Endodermal cell (in vitro differentiated cells): ENCODE data around the gene HMCN2. TPM values are rescaled to one million over a fixed set of nuclear protein-coding genes. Genes with fewer than 3 reads are reported as not detected.

Experiments used
- DNase-seq: peaks from one replicate; pipeline ENCODE4 v3.0.0-alpha.2; 2017
- H3K27ac ChIP-seq: 2 replicates; pipeline ENCODE4 v1.5.1; 2013; ENCODE audit warnings: mild to moderate bottlenecking, low read depth, low read length, moderate library complexity
- H3K27me3 ChIP-seq: 2 replicates; pipeline ENCODE4 v1.6.1; 2013; ENCODE audit warnings: mild to moderate bottlenecking, low read length, moderate library complexity; ENCODE audit not compliant: insufficient read depth, control insufficient read depth, poor library complexity, severe bottlenecking
- H3K36me3 ChIP-seq: 2 replicates; pipeline ENCODE4 v1.7.0; 2013; ENCODE audit warnings: mild to moderate bottlenecking, low read length, moderate library complexity; ENCODE audit not compliant: control insufficient read depth, insufficient read depth
- H3K4me1 ChIP-seq: one replicate; pipeline ENCODE4 v1.7.0; 2013; ENCODE audit warnings: low read length; ENCODE audit not compliant: control insufficient read depth, insufficient read depth
- H3K4me3 ChIP-seq: 2 replicates; pipeline ENCODE4 v1.5.1; 2013; ENCODE audit warnings: mild to moderate bottlenecking, low read length, moderate library complexity
- H3K9ac ChIP-seq: 2 replicates; pipeline ENCODE4 v1.6.1; 2013; ENCODE audit warnings: mild to moderate bottlenecking, low read length, moderate library complexity; ENCODE audit not compliant: poor library complexity, severe bottlenecking; ENCODE audit errors: extremely low read depth
- H3K9me3 ChIP-seq: 2 replicates; pipeline ENCODE4 v1.6.1; 2013; ENCODE audit warnings: mild to moderate bottlenecking, low read length, moderate library complexity; ENCODE audit not compliant: control insufficient read depth
- H3K27ac Mint-ChIP-seq: 2 replicates; pipeline ENCODE4 v1.8.0; 2020; ENCODE audit warnings: mixed read lengths
- H3K27me3 Mint-ChIP-seq: 2 replicates; pipeline ENCODE4 v1.8.0; 2021; ENCODE audit warnings: mild to moderate bottlenecking, mixed read lengths; ENCODE audit not compliant: insufficient read depth
- H3K36me3 Mint-ChIP-seq: 2 replicates; pipeline ENCODE4 v1.8.0; 2020; ENCODE audit warnings: low read depth, mixed read lengths
- H3K4me1 Mint-ChIP-seq: 2 replicates; pipeline ENCODE4 v1.8.0; 2020; ENCODE audit warnings: mixed read lengths
- H3K4me3 Mint-ChIP-seq: 2 replicates; pipeline ENCODE4 v1.8.0; 2020; ENCODE audit warnings: mild to moderate bottlenecking, moderate library complexity, mixed read lengths
- H3K9me3 Mint-ChIP-seq: 2 replicates; pipeline ENCODE4 v1.8.0; 2020; ENCODE audit warnings: mild to moderate bottlenecking, mixed read lengths
- WGBS, 2 experiments: methylation state at CpG; one replicate each; pipeline versions ENCODE4 v1.1.5 to v1.1.7; 2013; ENCODE audit warnings: missing lambda C conversion rate in 2 of 2, mixed read lengths in 1 of 2; ENCODE audit not compliant: insufficient coverage in 1 of 2, insufficient read length in 1 of 2; 5-methylcytosine and 5-hydroxymethylcytosine counted together
- total RNA-seq, 2 donors: library from RNA; stranded (reverse); fragmentation: NEBNext Ultra II Directional in 1 of 2; extraction: Animal tissue kit (Norgen Biotek cat#: 25700) in 1 of 2; gene quantifications; 2 replicates in 1 of 2; 3 replicates in 1 of 2; pipeline ENCODE4 v1.2.1, GENCODE V29; 2021
- TF ChIP-seq, protein P1 (sequence below): fragments of 200-600 bp; sonication (generic); conservative IDR thresholded peaks from 2 replicates; pipeline ENCODE4 v1.5.0; 2021; ENCODE audit warnings: antibody characterized with exemption, mild to moderate bottlenecking

HMCN2 gene
- total RNA-seq, 2 donors from 2014 or later = 3.3 to 3.9 TPM

DNA sequence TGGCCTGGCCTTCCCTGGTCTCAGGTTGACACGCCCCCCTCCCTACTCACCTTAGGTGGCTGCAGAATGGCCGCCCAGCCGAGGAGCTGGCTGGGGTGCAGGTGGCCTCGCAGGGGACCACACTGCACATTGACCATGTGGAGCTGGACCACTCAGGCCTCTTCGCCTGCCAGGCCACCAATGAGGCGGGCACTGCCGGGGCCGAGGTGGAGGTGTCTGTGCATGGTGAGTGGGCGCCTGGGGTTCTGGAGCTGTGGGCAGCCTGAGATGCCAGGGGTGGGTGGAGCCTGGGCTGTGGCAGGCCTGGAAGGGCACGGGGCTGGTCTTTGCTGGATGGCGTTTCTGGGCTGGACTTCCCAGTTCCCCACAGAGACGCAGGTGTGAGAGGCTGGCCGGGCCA is 90.5 kb downstream of the HMCN2 start:
- Histone ChIP-seq H3K36me3 (no peaks in the 10 kb centered on the region), H3K9me3 (no peaks in the 10 kb centered on the region), H3K4me3 (no peak overlapping the region), H3K27me3 (no peaks in the 10 kb centered on the region), H3K27ac (no peak overlapping the region), H3K4me1 (no peaks in the 10 kb centered on the region), H3K9ac (no peak overlapping the region)
- no peak overlapping the region for H3K4me3 Mint-ChIP-seq
- no peak overlapping the region for H3K27ac Mint-ChIP-seq
- H3K27me3 Mint-ChIP-seq = no peaks in the 10 kb centered on the region
- H3K4me1 Mint-ChIP-seq = no peaks in the 10 kb centered on the region
- WGBS, 2 experiments = 92 to 97% methylated on average over 4 to 13 of the region's 13 CpGs
- no peaks in the 10 kb centered on the region for H3K36me3 Mint-ChIP-seq
- TF ChIP-seq, protein P1, sequence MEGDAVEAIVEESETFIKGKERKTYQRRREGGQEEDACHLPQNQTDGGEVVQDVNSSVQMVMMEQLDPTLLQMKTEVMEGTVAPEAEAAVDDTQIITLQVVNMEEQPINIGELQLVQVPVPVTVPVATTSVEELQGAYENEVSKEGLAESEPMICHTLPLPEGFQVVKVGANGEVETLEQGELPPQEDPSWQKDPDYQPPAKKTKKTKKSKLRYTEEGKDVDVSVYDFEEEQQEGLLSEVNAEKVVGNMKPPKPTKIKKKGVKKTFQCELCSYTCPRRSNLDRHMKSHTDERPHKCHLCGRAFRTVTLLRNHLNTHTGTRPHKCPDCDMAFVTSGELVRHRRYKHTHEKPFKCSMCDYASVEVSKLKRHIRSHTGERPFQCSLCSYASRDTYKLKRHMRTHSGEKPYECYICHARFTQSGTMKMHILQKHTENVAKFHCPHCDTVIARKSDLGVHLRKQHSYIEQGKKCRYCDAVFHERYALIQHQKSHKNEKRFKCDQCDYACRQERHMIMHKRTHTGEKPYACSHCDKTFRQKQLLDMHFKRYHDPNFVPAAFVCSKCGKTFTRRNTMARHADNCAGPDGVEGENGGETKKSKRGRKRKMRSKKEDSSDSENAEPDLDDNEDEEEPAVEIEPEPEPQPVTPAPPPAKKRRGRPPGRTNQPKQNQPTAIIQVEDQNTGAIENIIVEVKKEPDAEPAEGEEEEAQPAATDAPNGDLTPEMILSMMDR = no peak
- DNase-seq = no peak
- H3K9me3 Mint-ChIP-seq = no peaks in the 10 kb centered on the region

DNA sequence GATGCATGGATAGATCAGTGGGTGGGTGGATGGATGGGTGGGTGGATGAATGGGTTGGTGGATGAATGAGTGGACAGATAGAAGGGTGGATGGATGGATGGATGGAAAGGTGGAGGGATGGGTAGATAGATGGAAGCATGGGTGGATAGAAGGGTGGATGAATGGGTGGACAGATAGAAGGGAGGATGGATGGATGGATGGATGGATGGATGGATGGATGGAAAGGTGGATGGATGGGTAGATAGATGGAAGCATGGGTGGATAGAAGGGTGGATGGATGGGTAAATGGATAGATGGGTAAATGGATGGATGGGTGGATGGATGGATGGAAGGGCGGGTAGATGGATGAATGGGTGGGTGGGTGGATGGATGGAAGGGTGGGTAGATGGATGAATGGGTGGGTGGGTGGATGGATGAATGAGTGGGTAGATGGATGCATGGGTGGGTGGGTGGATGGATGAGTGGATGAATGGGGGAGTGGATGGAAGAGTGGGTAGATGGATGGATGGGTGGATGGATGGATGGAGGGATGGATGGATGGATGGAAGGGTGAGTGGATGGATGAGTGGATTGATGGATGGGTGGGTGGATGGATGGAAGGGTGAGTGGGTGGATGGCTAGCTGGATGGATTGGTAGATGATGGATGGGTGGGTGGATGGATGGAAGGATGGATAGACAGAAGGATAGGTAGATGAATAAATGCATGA is 91.5 kb downstream of the HMCN2 start:
- Histone ChIP-seq H3K27ac (no peak overlapping the region), H3K27me3 (no peaks in the 10 kb centered on the region), H3K9me3 (no peaks in the 10 kb centered on the region), H3K4me1 (no peaks in the 10 kb centered on the region), H3K36me3 (no peaks in the 10 kb centered on the region), H3K9ac (no peak overlapping the region), H3K4me3 (no peak overlapping the region)
- no peaks in the 10 kb centered on the region for H3K27me3 Mint-ChIP-seq
- no peak for DNase-seq
- 80 to 83% methylated on average over 1 of the region's 1 CpG for WGBS, 2 experiments
- H3K4me1 Mint-ChIP-seq = no peaks in the 10 kb centered on the region
- no peak overlapping the region for H3K27ac Mint-ChIP-seq
- no peak overlapping the region for H3K4me3 Mint-ChIP-seq
- TF ChIP-seq, protein P1 = no peak
- H3K9me3 Mint-ChIP-seq = no peaks in the 10 kb centered on the region
- no peaks in the 10 kb centered on the region for H3K36me3 Mint-ChIP-seq

- H3K27ac Mint-ChIP-seq = no peak overlapping the region
- H3K4me1 ChIP-seq = no peaks in the 10 kb centered on the region
- no peaks in the 10 kb centered on the region for H3K9me3 Mint-ChIP-seq
- H3K36me3 Mint-ChIP-seq = no peaks in the 10 kb centered on the region
- no peak overlapping the region for H3K9ac ChIP-seq
- H3K9me3 ChIP-seq = no peaks in the 10 kb centered on the region
- H3K4me3 ChIP-seq = no peak overlapping the region
- H3K4me1 Mint-ChIP-seq = no peaks in the 10 kb centered on the region
- no peak overlapping the region for H3K4me3 Mint-ChIP-seq
- H3K27me3 Mint-ChIP-seq = no peaks in the 10 kb centered on the region
- WGBS, 2 experiments = 94 to 100% methylated on average over 1 to 7 of the region's 7 CpGs
- H3K27me3 ChIP-seq = no peaks in the 10 kb centered on the region
- TF ChIP-seq, protein P1 = no peak
- H3K36me3 ChIP-seq = no peaks in the 10 kb centered on the region
- no peak for DNase-seq
- H3K27ac ChIP-seq = no peak overlapping the region
Observed at GRCh38 chr9:130358928-130359327, 93.4 kb downstream of the HMCN2 start.
